HEK293 (cell line): Measurements from ENCODE around the gene FKBP9.

Experiments used
- GLIS2 ChIP-seq: fragments of 450-650 bp; formaldehyde crosslinking; IDR thresholded peaks from 2 replicates; pipeline ENCODE4 v1.5.1; 2016; ENCODE audit warnings: missing biosample characterization, missing genetic modification characterization
- YY1 ChIP-seq: fragments of 450-650 bp; formaldehyde crosslinking; IDR thresholded peaks from 2 replicates; pipeline ENCODE4 v1.5.1; 2018; ENCODE audit warnings: missing biosample characterization, missing genetic modification characterization
- ZNF37A ChIP-seq: fragments of 450-650 bp; IDR thresholded peaks from 2 replicates; pipeline ENCODE4 v1.5.1; 2018; ENCODE audit warnings: missing biosample characterization, missing genetic modification characterization
- ZNF530 ChIP-seq: fragments of 450-650 bp; formaldehyde crosslinking; IDR thresholded peaks from 2 replicates; pipeline ENCODE4 v1.5.1; 2016; ENCODE audit warnings: low read depth, missing biosample characterization, missing genetic modification characterization

GRCh38 chr7:33043501-33044400 lies 86.5 kb downstream of the FKBP9 start:
- TF ChIP-seq ZNF37A (tag by site-specific recombination) (no peak), YY1 (tag by site-specific recombination) (no peak), GLIS2 (tag by site-specific recombination) (no peak), ZNF530 (no peak)
